ENCODE data around the gene BORCS5.

BORCS5 gene

GRCh38 chr12:12357719-12358461 is 1.0 kb downstream of the BORCS5 start:
- Histone ChIP-seq H4K20me1 (ENCODE audit: insufficient read depth, low read length) (no peaks in the 10 kb centered on the region), H3K27me3 (replicated peaks; ENCODE audit: insufficient read depth, low read length) (no peaks in the 10 kb centered on the region), H2AFZ (ENCODE audit: low read length) (peak overlapping the region; percentile 16), H3K79me2 (ENCODE audit: low read length) (peaks cover 43% of the 10 kb centered on the region), H3K36me3 (replicated peaks; ENCODE audit: insufficient read depth, low read length) (no peaks in the 10 kb centered on the region; the same call in 1 of the 2 replicates), H3K9me2 (replicated peaks; ENCODE audit: insufficient read depth, low read length) (no peaks in the 10 kb centered on the region), H3K4me3 (ENCODE audit: low read length) (peak overlapping the region; percentile 91), H3F3A (ENCODE audit: insufficient read depth, low read length) (peaks cover 21% of the 10 kb centered on the region), H3K4me1 (ENCODE audit: low read length) (peaks cover 10% of the 10 kb centered on the region), H3K9me3 (replicated peaks; ENCODE audit: insufficient read depth, low read length) (no peaks in the 10 kb centered on the region), H3K4me2 (ENCODE audit: low read depth, low read length) (peak overlapping the region; percentile 56), H3K9ac (ENCODE audit: low read length) (peak overlapping the region; percentile 99), H3K27ac (ENCODE audit: low read length) (peak overlapping the region; percentile 99)
- TF ChIP-seq EZH2 (optimal IDR thresholded peaks at IDR 0.05; ENCODE audit: low read depth, low read length) (no peak), CTCF (IDR thresholded peaks at IDR 0.05; ENCODE audit: low read length) (no peak), EZH2phosphoT487 (IDR thresholded peaks at IDR 0.05; ENCODE audit: low read length) (no peak)
- DNase-seq, result peak; percentile 50

DNA sequence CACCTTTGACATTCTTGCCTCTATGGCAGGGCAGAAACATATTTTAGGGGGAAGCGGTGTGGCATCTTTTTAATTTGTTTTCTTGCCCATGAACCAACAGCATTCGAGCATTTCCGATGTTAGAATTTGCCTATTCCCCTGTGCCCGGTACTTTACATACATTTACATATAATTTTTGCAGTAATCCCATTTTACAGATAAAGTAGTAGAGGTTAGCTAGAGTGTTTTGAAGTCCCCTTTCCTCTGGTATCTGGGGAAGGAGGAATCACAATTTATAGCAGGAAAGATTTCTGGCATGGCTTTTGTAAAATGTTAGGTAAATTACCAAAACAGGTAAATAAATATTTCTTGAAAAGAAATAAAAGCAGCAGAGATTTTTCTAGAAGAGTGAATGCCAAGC is 1.6 kb downstream of the BORCS5 start:
- Histone ChIP-seq H3K27ac (ENCODE audit: low read length) (peak overlapping the region; percentile 99), H3K4me3 (ENCODE audit: low read length) (peak overlapping the region; percentile 91), H2AFZ (ENCODE audit: low read length) (peak overlapping the region; percentile 16), H3K79me2 (ENCODE audit: low read length) (peaks cover 43% of the 10 kb centered on the region), H3K9me2 (replicated peaks; ENCODE audit: insufficient read depth, low read length) (no peaks in the 10 kb centered on the region), H3K4me2 (ENCODE audit: low read depth, low read length) (peak overlapping the region; percentile 56), H3K9ac (ENCODE audit: low read length) (peak overlapping the region; percentile 99), H3K4me1 (ENCODE audit: low read length) (peaks cover 10% of the 10 kb centered on the region), H3F3A (ENCODE audit: insufficient read depth, low read length) (peaks cover 21% of the 10 kb centered on the region), H3K36me3 (replicated peaks; ENCODE audit: insufficient read depth, low read length) (no peaks in the 10 kb centered on the region; the same call in 1 of the 2 replicates), H3K27me3 (replicated peaks; ENCODE audit: insufficient read depth, low read length) (no peaks in the 10 kb centered on the region), H3K9me3 (replicated peaks; ENCODE audit: insufficient read depth, low read length) (no peaks in the 10 kb centered on the region), H4K20me1 (ENCODE audit: insufficient read depth, low read length) (no peaks in the 10 kb centered on the region)
- no peak for DNase-seq
- no peak for TF ChIP-seq EZH2 (optimal IDR thresholded peaks at IDR 0.05; ENCODE audit: low read depth, low read length)
- no peak for TF ChIP-seq EZH2phosphoT487 (IDR thresholded peaks at IDR 0.05; ENCODE audit: low read length)
- TF ChIP-seq CTCF (IDR thresholded peaks at IDR 0.05; ENCODE audit: low read length), result no peak

DNA sequence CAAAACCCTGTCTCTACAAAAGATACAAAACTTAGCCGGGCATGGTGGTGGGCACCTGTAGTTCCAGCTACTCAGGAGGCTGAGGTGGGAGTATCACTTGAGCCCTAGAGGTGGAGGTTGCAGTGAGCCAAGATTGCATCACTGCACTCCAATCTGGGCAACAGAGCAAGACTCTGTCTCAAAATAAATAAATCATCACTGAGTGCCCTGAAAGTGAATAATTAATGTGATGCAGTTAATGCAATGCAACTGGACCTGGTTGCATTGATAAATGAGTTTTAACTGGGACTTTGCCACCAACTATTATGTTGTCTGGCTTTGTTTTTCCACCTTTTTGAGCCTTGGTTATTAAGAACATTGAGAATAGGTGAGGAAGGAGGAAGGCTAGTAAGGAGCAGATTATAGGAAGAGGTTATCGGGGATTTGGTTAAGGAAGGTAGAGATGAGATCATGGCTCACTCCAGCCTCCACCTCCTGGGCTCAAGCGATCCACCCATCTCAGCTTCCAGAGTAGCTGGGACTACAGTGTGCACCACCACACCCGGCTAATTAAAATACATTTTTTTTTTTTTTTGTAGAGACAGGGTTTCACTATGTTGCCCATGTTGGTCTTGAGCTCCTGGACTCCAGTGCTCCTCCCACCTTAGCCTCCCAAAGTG is 8.0 kb downstream of the BORCS5 start:
- H3K4me1 ChIP-seq (ENCODE audit: low read length), result no peaks in the 10 kb centered on the region
- no peak overlapping the region for H3K4me3 ChIP-seq (ENCODE audit: low read length)
- TF ChIP-seq EZH2phosphoT487 (IDR thresholded peaks at IDR 0.05; ENCODE audit: low read length) (no peak), CTCF (IDR thresholded peaks at IDR 0.05; ENCODE audit: low read length) (no peak), EZH2 (optimal IDR thresholded peaks at IDR 0.05; ENCODE audit: low read depth, low read length) (no peak)
- no peaks in the 10 kb centered on the region; the same call in 1 of the 2 replicates for H3K36me3 ChIP-seq (replicated peaks; ENCODE audit: insufficient read depth, low read length)
- no peak overlapping the region for H3K4me2 ChIP-seq (ENCODE audit: low read depth, low read length)
- no peaks in the 10 kb centered on the region; the same call in 1 of the 2 replicates for H3F3A ChIP-seq (ENCODE audit: insufficient read depth, low read length)
- H3K9me2 ChIP-seq (replicated peaks; ENCODE audit: insufficient read depth, low read length), result no peaks in the 10 kb centered on the region
- peaks cover 26% of the 10 kb centered on the region for H3K79me2 ChIP-seq (ENCODE audit: low read length)
- no peaks in the 10 kb centered on the region for H3K27me3 ChIP-seq (replicated peaks; ENCODE audit: insufficient read depth, low read length)
- no peak for DNase-seq
- no peak overlapping the region for H3K27ac ChIP-seq (ENCODE audit: low read length)
- no peak overlapping the region for H3K9ac ChIP-seq (ENCODE audit: low read length)
- H2AFZ ChIP-seq (ENCODE audit: low read length), result no peak overlapping the region
- H4K20me1 ChIP-seq (ENCODE audit: insufficient read depth, low read length), result no peaks in the 10 kb centered on the region
- H3K9me3 ChIP-seq (replicated peaks; ENCODE audit: insufficient read depth, low read length), result no peaks in the 10 kb centered on the region
